Stomach (tissue), 4 donors: ENCODE data around the gene CENPH.

Experiments
- CTCF ChIP-seq, 7 experiments: fragments of 450-650 bp in 4 of 7; fragments of 200-600 bp in 3 of 7; sonication (generic) in 3 of 7; IDR thresholded peaks; one replicate each; pipeline ENCODE4 v1.5.1; 2016 to 2019; ENCODE audit warnings: antibody characterized with exemption in 7 of 7, control low read depth in 2 of 7, mild to moderate bottlenecking in 1 of 7
- POLR2AphosphoS5 ChIP-seq, 3 donors: sonication (generic); formaldehyde crosslinking; IDR thresholded peaks; one replicate each; pipeline ENCODE4 v1.6.1; 2016; ENCODE audit warnings: antibody characterized with exemption in 3 of 3

DNA sequence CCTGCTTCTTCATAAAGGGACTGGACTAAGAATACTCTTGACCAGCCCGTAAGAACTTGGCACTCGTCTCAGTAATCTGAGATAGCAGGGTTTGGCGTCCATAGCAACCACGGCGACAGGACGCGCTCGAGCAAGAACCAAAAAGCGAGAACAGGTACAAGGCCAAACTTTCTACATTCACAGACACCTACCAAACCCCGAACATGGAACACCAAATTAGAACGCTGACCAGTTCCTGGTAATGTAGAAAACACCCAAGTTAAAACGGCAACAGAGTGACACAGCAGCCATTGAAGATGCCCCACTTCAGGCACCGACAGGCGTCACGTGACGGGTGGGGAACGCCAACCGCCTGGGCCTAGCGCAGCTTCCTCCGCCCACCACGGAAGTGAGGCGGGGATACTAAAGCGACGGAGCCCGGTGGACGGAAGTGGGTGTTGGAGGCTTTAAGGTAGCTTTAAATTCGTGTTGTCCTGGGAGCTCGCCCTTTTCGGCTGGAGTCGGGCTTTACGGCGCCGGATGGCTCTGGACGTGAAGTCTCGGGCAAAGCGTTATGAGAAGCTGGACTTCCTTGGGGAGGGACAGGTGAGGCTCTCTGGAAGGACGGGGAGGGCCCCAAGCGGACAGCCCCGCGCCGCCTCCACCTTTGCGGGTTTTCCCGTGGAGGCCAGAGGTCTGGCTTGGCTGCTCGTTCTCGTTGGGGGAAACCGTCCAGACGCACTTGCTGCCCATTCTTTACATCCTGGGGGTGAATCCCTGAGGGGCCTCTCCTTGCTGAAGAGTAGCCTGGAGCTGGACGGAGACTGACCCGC is 45.3 kb downstream of the CENPH start, which contains the start of gene CDK7:
- TF ChIP-seq CTCF (IDR thresholded peaks at IDR 0.05) (peak in 1 of 7 experiments; percentile 25), POLR2AphosphoS5 (IDR thresholded peaks at IDR 0.05) (peak; percentile 72 to 94 (median 85))
